Activated naive CD4-positive, alpha-beta T cell treated with anti-CD3 and anti-CD28 coated beads, Interleukin-2, amount 50 U/mL, for 24 hours (primary cell): Measurements from ENCODE around the gene GOLGA8O.
"Not testable (repeated sequence)": the region's sequence is repeated elsewhere in the genome, so short reads cannot be mapped to it uniquely, and the experiment has no call there.

Experiments used
- H3K27ac Mint-ChIP-seq: one replicate; pipeline ENCODE4 v1.8.0; 2021; ENCODE audit warnings: mild to moderate bottlenecking, mixed read lengths
- H3K27me3 Mint-ChIP-seq: one replicate; pipeline ENCODE4 v1.8.0; 2021; ENCODE audit warnings: mixed read lengths
- H3K36me3 Mint-ChIP-seq: one replicate; pipeline ENCODE4 v1.8.0; 2021; ENCODE audit warnings: mixed read lengths
- H3K4me1 Mint-ChIP-seq: one replicate; pipeline ENCODE4 v1.8.0; 2021; ENCODE audit warnings: mixed read lengths
- H3K4me3 Mint-ChIP-seq: one replicate; pipeline ENCODE4 v1.8.0; 2021; ENCODE audit warnings: mild to moderate bottlenecking, mixed read lengths
- H3K9me3 Mint-ChIP-seq: one replicate; pipeline ENCODE4 v1.8.0; 2021; ENCODE audit warnings: mixed read lengths

The GOLGA8O gene, protein sequence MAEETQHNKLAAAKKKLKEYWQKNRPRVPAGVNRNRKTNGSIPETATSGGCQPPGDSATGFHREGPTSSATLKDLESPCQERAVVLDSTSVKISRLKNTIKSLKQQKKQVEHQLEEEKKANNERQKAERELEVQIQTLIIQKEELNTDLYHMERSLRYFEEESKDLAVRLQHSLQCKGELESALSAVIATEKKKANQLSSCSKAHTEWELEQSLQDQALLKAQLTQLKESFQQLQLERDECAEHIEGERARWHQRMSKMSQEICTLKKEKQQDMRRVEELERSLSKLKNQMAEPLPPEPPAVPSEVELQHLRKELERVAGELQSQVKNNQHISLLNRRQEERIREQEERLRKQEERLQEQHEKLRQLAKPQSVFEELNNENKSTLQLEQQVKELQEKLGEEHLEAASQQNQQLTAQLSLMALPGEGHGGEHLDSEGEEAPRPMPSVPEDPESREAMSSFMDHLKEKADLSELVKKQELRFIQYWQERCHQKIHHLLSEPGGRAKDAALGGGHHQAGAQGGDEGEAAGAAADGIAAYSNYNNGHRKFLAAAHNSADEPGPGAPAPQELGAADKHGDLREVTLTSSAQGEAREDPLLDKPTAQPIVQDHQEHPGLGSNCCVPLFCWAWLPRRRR

DNA sequence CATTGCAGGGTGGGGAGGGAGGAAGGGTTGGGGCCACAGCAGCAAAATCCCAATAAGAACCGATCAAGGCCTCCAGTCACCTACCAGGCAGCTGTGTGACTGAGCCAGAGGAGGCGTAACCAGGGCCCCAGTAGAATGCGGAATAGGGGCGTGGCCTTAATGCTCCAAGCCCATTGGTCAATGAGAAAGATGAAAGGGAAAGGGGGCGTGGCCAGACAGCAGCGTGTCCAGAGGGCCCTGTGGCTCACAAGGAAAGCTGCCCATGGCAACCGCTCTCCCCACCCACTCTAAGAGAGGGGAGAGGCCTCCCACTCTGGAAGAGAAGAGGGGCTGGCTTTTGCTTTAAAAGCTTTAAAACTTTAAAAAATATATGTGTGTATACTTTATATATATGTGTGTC, at the start of gene GOLGA8O:
TSS of gene GOLGA8O (minus strand) at position 101 of the 400 bp plus-strand sequence. CDS start at position 3, 98 bp downstream.
- not testable (repeated sequence) for H3K4me3 Mint-ChIP-seq, H3K27ac Mint-ChIP-seq, H3K4me1 Mint-ChIP-seq, H3K36me3 Mint-ChIP-seq, H3K27me3 Mint-ChIP-seq, H3K9me3 Mint-ChIP-seq

DNA sequence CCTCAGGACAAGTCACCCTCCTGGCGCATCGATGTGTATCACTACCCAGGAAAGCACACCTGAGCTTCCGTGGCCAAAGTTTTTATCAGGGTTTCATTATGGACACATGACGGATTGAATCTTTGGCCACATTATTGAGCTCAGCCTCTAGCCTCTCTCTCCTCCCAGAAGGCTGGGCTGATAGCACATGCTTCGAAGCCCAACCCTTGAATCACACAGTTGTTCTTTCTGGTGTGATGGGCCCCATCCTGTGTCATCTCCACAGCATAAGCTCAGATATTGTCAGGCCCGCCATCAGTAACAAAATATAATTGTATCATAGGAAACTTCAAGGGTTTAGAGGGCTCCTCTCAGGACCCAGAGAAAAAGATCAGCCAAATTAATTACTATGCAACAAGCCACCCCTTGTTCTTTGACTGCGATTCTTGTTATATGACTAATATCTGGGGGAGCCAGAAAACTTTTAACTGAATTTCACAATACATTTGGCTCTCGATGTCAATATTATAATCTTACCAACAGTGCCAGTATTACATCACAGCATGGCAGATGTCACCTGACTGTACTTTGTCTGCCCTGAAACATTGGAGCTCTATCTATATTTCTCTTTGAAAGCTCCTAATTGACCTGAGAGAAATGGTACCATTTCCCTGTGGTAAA, 48.8 kb upstream of the GOLGA8O start:
- not testable (repeated sequence) for H3K27me3 Mint-ChIP-seq, H3K4me1 Mint-ChIP-seq, H3K9me3 Mint-ChIP-seq, H3K4me3 Mint-ChIP-seq, H3K36me3 Mint-ChIP-seq, H3K27ac Mint-ChIP-seq

DNA sequence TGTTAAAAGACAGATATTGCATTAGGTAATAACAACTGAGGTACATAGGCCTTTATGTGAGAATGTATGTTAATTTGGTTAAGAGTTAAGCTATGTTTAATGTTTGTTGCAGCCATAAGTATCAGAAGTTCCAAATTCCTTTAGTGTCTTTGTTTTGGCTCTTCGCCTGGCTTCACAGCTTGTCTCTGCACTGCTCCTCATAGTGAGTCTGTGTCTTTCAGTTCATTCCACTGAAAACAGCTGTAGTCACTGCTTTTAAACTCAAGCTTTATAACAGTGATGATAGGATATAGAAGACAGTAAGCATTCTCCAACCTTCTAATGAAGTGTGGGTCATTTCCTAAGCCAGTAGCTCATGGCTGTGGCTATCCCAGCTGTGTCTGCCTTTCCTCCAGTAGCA, 47.5 kb upstream of the GOLGA8O start:
- H3K27me3 Mint-ChIP-seq, H3K4me3 Mint-ChIP-seq, H3K36me3 Mint-ChIP-seq, H3K9me3 Mint-ChIP-seq, H3K4me1 Mint-ChIP-seq, H3K27ac Mint-ChIP-seq: not testable (repeated sequence)

DNA sequence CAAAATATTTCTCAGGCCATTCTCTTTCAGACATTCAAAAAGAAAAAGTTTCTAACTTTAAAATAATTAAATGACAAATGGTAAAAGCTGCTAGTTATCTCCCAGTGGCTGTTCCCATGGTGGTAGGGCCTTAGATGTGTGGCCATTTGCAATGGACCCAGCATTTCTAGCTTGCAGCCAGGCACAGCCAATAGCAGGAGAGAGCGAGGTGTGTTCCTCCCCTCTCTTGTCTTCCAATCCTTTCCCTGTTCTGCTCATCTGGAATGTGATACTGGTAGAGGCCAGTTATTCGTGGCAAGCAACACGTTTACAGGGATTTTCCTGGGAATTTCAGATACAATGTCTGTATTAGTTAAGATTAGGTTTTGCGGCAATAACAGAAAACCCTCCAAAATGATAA, 37.3 kb upstream of the GOLGA8O start:
- H3K4me1 Mint-ChIP-seq, H3K4me3 Mint-ChIP-seq, H3K27ac Mint-ChIP-seq, H3K27me3 Mint-ChIP-seq, H3K9me3 Mint-ChIP-seq, H3K36me3 Mint-ChIP-seq: not testable (repeated sequence)

DNA sequence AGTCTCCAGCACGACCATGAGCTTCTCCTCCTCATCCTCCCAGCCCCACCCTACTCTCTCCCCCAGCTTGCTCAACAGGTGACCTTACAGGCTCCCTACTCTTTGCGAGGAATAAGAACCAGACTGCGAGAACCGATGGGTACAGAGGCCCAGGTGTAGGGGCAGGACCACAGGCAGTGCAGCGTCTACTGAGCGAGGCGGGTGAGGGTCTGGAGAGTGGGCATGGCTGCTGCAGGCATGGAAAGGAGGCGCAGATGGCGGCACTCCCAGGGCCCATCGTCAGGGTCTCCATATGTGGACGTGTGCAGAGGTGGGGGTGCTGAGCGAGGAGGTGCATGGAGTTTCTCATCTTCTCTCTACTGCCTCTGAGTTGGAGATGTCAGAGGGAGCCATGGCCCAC, 31.0 kb upstream of the GOLGA8O start:
- H3K4me3 Mint-ChIP-seq, H3K27me3 Mint-ChIP-seq, H3K36me3 Mint-ChIP-seq, H3K9me3 Mint-ChIP-seq, H3K4me1 Mint-ChIP-seq, H3K27ac Mint-ChIP-seq: not testable (repeated sequence)

DNA sequence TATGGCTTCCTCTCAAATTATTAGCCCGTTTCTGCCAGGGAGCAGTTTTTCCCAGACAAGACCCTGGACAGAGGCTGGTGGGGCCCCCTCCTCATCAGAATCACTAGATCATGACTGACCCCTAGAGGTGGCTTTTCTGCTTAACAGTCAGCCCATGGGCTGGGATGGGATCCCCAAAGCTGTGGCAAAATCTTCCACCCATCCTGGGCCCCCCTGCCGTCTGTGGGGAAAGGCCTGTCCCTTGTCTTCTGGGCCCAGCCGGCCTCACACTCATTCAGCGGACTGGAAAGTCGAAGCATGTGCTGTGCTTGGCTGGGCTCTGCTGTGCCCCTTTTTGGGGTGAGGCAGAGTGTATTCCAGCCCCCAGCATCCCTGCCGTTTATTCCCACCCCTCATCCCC, 27.9 kb upstream of the GOLGA8O start:
- H3K4me3 Mint-ChIP-seq, H3K27ac Mint-ChIP-seq, H3K9me3 Mint-ChIP-seq, H3K4me1 Mint-ChIP-seq, H3K36me3 Mint-ChIP-seq, H3K27me3 Mint-ChIP-seq: not testable (repeated sequence)

DNA sequence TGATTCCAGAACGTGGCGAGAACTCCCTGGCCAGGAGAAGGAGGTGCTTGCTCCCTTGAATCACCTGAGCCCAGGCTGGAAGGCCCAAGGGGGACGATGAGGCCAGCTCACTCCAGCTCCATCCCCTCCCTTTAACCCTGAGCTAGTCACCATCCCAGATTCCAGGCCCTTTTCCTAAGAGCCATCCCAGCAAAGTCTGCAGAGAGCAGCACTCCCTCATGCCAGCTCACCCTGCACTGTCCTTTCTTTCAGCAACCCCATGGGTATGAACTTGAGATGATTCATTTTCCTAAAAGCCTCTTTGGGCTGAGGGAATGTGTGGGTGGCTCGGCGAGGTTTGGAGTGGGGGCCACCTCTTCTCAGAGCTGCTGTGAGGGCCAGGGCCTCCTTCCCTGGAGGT, 26.2 kb upstream of the GOLGA8O start:
- not testable (repeated sequence) for H3K4me3 Mint-ChIP-seq, H3K36me3 Mint-ChIP-seq, H3K27me3 Mint-ChIP-seq, H3K4me1 Mint-ChIP-seq, H3K27ac Mint-ChIP-seq, H3K9me3 Mint-ChIP-seq

DNA sequence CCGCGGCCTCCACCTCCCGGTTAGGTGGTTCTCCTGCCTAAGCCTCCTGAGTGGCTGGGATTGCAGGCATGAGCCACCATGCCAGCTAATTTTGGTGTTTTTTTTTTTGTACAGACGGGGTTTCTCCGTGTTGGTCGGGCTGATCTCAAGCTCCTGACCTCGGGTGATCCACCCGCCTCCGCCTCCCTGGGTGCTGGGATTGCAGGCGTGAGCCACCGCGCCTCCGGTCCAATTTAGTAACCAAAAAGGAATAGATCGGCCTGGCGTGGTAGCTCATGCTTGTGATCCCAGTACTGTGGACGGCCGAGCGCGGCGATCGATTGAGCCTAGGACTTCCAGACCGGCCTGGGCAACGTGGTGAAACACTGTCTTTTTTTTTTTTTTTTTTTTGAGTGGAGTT, 12.6 kb upstream of the GOLGA8O start:
- H3K4me1 Mint-ChIP-seq, H3K4me3 Mint-ChIP-seq, H3K27me3 Mint-ChIP-seq, H3K9me3 Mint-ChIP-seq, H3K36me3 Mint-ChIP-seq, H3K27ac Mint-ChIP-seq: not testable (repeated sequence)

DNA sequence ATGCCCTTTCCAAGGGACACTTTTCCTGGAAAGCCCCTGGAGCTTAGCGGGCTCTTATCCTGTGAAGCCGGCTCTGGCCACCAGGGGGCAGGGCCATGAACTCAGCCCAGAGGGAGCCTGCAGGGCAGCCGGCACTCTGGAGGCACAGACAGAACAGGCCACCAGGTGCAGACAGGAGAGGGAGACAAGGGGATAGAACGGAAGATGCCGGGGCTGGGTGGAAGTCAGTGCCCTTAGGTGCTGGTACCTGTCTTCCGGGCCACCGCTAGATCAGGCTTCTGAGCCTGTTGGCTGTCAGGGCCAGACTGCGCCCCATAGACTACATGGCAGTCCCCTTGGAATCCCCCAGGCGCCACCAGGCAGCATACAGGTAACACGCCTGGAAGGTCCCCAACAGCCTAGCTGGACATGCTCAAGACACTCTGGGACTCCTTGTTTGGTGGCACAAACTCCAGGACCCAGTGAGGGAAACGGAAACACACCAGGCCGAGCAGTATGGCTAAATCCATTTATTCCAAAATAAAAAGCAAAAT, 14.9 kb downstream of the GOLGA8O start:
- H3K4me1 Mint-ChIP-seq, H3K27me3 Mint-ChIP-seq, H3K27ac Mint-ChIP-seq, H3K36me3 Mint-ChIP-seq, H3K4me3 Mint-ChIP-seq, H3K9me3 Mint-ChIP-seq: not testable (repeated sequence)

DNA sequence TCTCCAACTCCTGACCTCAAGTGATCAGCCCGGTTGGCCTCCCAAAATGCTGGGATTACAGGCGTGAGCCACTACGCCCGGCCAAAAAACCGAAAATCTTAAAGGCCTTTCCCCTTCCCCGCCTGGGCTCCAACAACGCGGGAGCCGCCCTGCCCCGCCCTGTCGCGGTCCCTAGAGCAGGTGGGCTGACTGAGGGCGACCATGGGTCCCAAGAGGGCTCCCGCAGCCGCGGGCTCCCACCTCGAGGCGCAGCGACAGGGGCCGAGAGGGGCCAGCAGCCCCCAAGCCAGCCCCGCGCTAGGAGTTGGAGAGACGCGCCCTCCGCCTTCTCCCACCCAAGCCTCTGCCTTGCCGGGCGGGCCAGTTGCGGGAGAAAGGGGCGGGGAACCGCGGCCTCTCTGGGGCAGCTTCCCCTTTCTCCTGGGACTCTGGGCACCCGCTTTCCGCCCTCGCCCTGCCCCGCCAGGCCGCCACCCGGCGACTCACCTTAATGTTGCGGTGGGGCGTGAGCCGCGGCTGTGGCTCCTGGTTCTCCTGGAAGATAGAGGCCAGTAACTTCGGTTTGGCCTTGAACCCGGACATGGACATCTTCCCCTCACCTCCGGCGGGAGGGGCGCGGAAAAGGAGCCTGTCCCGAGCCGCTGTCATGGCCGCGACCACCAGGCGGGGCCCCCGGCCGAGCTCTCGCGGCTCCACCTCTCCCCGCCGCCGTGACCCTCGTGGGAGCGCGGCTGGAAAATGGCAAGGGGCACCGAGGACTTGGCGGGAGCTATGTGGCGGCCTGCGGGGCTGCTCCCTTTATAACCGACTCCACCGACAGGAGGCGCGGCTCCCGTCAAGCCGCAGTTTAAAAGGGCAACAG, 21.1 kb downstream of the GOLGA8O start:
- H3K4me1 Mint-ChIP-seq, H3K9me3 Mint-ChIP-seq, H3K27ac Mint-ChIP-seq, H3K36me3 Mint-ChIP-seq, H3K4me3 Mint-ChIP-seq, H3K27me3 Mint-ChIP-seq: not testable (repeated sequence)

DNA sequence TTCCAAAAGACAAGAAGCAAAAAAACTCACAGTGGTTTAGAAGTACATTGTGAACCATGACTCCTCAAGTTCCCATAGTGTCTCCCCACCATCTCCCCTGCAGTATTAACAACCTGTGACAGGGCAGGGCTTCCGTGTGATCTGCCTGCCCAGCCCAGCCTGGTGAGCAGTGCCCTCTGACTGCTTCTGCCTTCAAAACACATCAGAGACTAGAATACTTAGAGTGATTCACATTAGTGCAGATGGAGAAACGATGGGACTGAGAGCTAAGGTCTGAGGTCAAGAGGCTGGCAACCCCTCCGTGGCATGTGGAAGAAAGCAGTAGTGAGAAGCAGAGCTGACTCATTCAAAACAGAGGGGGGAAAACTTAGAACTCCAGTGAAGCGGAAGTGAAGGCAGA, 27.8 kb downstream of the GOLGA8O start:
- H3K36me3 Mint-ChIP-seq, H3K4me3 Mint-ChIP-seq, H3K27ac Mint-ChIP-seq, H3K27me3 Mint-ChIP-seq, H3K9me3 Mint-ChIP-seq, H3K4me1 Mint-ChIP-seq: not testable (repeated sequence)

DNA sequence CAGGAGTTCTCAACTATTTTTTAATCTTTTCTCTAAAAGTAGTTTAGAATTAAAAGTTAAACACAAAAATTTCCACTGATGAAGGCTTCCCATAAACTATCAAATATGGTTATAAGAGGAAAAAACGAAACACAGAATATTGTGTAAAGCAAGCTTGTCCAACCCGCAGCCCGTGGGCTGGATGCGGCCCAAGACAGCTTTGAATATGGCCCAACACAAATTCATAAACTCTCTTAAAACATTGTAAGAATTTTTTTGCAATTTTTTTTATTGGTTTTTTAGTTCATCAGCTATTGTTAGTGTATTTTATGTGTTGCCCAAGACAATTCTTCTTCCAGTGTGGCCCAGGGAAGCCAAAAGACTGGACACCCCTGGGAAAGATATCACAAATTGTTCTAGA, 28.9 kb downstream of the GOLGA8O start:
- H3K4me1 Mint-ChIP-seq, H3K9me3 Mint-ChIP-seq, H3K36me3 Mint-ChIP-seq, H3K27me3 Mint-ChIP-seq, H3K27ac Mint-ChIP-seq, H3K4me3 Mint-ChIP-seq: not testable (repeated sequence)

DNA sequence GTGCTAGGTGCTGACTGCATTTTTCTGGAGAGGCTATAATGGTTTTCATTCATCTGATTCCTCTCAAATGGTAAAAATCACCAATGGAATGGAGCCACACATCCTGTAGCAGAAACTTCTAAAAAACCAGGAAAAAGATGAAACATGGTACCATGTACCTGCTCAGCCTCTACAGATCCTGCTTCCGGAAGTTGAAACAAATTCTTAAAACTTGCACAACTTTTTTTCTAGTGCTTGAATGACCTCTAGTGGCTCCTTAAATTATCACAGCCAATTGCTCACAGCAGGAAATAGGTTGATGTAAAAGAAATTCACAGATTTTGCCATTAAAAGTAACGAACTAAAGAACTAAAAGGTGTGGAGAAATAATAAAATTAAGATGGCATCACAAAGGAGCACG, 47.5 kb downstream of the GOLGA8O start:
- not testable (repeated sequence) for H3K4me1 Mint-ChIP-seq, H3K27ac Mint-ChIP-seq, H3K4me3 Mint-ChIP-seq, H3K27me3 Mint-ChIP-seq, H3K9me3 Mint-ChIP-seq, H3K36me3 Mint-ChIP-seq

DNA sequence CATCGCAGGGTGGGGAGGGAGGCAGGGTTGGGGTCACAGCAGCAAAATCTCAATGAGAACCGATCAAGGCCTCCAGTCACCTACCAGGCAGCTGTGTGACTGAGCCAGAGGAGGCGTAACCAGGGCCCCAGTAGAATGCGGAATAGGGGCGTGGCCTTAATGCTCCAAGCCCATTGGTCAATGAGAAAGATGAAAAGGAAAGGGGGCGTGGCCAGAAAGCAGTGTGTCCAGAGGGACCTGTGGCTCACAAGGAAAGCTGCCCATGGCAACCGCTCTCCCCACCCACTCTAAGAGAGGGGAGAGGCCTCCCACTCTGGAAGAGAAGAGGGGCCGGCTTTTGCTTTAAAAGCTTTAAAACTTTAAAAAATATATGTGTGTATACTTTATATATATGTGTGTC, 52.2 kb downstream of the GOLGA8O start, which contains the start of gene GOLGA8K:
TSS of gene GOLGA8K (minus strand) at position 101 of the 400 bp plus-strand sequence. CDS start at position 3, 98 bp downstream.
- not testable (repeated sequence) for H3K27ac Mint-ChIP-seq

DNA sequence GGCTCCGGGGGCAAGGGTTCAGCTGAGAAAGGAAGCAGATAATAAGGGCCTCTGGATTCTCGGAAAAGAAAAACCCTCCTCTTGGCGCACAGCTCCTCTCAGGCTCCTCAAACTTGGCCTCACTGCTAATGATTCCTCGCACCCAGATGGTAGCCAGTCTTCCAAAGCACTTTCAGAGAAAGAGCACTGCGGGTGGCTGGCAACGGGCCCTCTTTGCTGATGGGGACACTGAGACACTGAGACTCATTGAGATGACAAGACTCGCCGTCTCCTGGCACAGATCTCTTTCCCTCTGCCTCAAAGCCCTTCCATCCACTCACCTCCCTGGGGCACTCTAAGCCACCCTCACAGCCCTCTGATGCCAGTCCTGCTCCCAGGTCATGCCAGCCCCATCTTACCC, 58.9 kb downstream of the GOLGA8O start:
- not testable (repeated sequence) for H3K4me3 Mint-ChIP-seq, H3K36me3 Mint-ChIP-seq, H3K9me3 Mint-ChIP-seq, H3K27ac Mint-ChIP-seq, H3K27me3 Mint-ChIP-seq, H3K4me1 Mint-ChIP-seq

More for the DNA sequence above, 52.2 kb downstream of the GOLGA8O start, which contains the start of gene GOLGA8K:
- not testable (repeated sequence) for H3K27me3 Mint-ChIP-seq, H3K4me1 Mint-ChIP-seq, H3K9me3 Mint-ChIP-seq, H3K4me3 Mint-ChIP-seq, H3K36me3 Mint-ChIP-seq
